Measurements from ENCODE around the gene CYP21A2.
A peak's percentile ranks its signal among the peaks of the same experiment; 100 is the strongest.
"Not testable (repeated sequence)": the region's sequence is repeated elsewhere in the genome, so short reads cannot be mapped to it uniquely, and the experiment has no call there.

Gene CYP21A2

GRCh38 chr6:32053314-32053713, 15.1 kb downstream of the CYP21A2 start:
- H3K9me3 ChIP-seq (ENCODE audit: control insufficient read depth, low read length); H2BK5ac ChIP-seq (ENCODE audit: low read depth, low read length, poor library complexity, severe bottlenecking); H3K4ac ChIP-seq (ENCODE audit: low read depth in 1 of 2, low read length in 2 of 2); H3K27ac ChIP-seq (ENCODE audit: low read length, poor library complexity, severe bottlenecking); H3K4me2 ChIP-seq (ENCODE audit: low read length, poor library complexity, severe bottlenecking); H2AFZ ChIP-seq (ENCODE audit: low read depth, low read length); H3K14ac ChIP-seq (ENCODE audit: low read length in 2 of 2); H4K91ac ChIP-seq (ENCODE audit: low read length); H2BK12ac ChIP-seq (ENCODE audit: low read length in 2 of 2); H3K23ac ChIP-seq (ENCODE audit: low read length in 2 of 2); H3K4me3 ChIP-seq (ENCODE audit: insufficient read depth in 1 of 2, low read depth in 1 of 2, low read length in 2 of 2); H2BK120ac ChIP-seq (ENCODE audit: low read depth, low read length); H3K4me1 ChIP-seq (ENCODE audit: control insufficient read depth, insufficient read depth, low read depth, low read length); H3K79me1 ChIP-seq (replicated peaks; ENCODE audit: low read length, poor library complexity, severe bottlenecking); H3K9ac ChIP-seq (ENCODE audit: low read length); H4K8ac ChIP-seq (ENCODE audit: low read length); H2BK15ac ChIP-seq (ENCODE audit: low read depth, poor library complexity, severe bottlenecking); H2AK5ac ChIP-seq (ENCODE audit: low read length, severe bottlenecking); DNase-seq; H3K18ac ChIP-seq (ENCODE audit: low read depth in 1 of 2, low read length in 2 of 2): not testable (repeated sequence)
- Histone ChIP-seq H3K27me3 (ENCODE audit: control insufficient read depth in 1 of 2, insufficient read depth in 1 of 2, low read length in 2 of 2) (peaks cover 0 to 53% of the 10 kb centered on the region in 2 experiments), H3K36me3 (ENCODE audit: control insufficient read depth in 1 of 2, insufficient read depth in 2 of 2, low read depth in 1 of 2, low read length in 2 of 2) (peaks cover 3 to 77% of the 10 kb centered on the region in 2 experiments)
- 93% methylated on average over 11 of the region's 13 CpGs for WGBS

GRCh38 chr6:32055756-32056155, 17.5 kb downstream of the CYP21A2 start:
- H2BK120ac ChIP-seq (ENCODE audit: low read depth, low read length); H4K8ac ChIP-seq (ENCODE audit: low read length); H3K23ac ChIP-seq (ENCODE audit: low read length in 2 of 2); DNase-seq; H2AK5ac ChIP-seq (ENCODE audit: low read length, severe bottlenecking); H4K91ac ChIP-seq (ENCODE audit: low read length); H3K18ac ChIP-seq (ENCODE audit: low read depth in 1 of 2, low read length in 2 of 2); H2AFZ ChIP-seq (ENCODE audit: low read depth, low read length); H3K79me1 ChIP-seq (replicated peaks; ENCODE audit: low read length, poor library complexity, severe bottlenecking); H3K4me3 ChIP-seq (ENCODE audit: insufficient read depth in 1 of 2, low read depth in 1 of 2, low read length in 2 of 2); H3K4ac ChIP-seq (ENCODE audit: low read depth in 1 of 2, low read length in 2 of 2); H3K27ac ChIP-seq (ENCODE audit: low read length, poor library complexity, severe bottlenecking); H2BK5ac ChIP-seq (ENCODE audit: low read depth, low read length, poor library complexity, severe bottlenecking); H2BK15ac ChIP-seq (ENCODE audit: low read depth, poor library complexity, severe bottlenecking); H3K9ac ChIP-seq (ENCODE audit: low read length); H3K14ac ChIP-seq (ENCODE audit: low read length in 2 of 2); H3K4me1 ChIP-seq (ENCODE audit: control insufficient read depth, insufficient read depth, low read depth, low read length); H3K4me2 ChIP-seq (ENCODE audit: low read length, poor library complexity, severe bottlenecking); H3K9me3 ChIP-seq (ENCODE audit: control insufficient read depth, low read length); H2BK12ac ChIP-seq (ENCODE audit: low read length in 2 of 2): not testable (repeated sequence)
- peaks cover 0 to 81% of the 10 kb centered on the region in 2 experiments for H3K36me3 ChIP-seq (ENCODE audit: control insufficient read depth in 1 of 2, insufficient read depth in 2 of 2, low read depth in 1 of 2, low read length in 2 of 2)
- H3K27me3 ChIP-seq (ENCODE audit: control insufficient read depth in 1 of 2, insufficient read depth in 1 of 2, low read length in 2 of 2) = peaks cover 0 to 56% of the 10 kb centered on the region in 2 experiments
- 95% methylated on average over 16 of the region's 21 CpGs for WGBS

DNA sequence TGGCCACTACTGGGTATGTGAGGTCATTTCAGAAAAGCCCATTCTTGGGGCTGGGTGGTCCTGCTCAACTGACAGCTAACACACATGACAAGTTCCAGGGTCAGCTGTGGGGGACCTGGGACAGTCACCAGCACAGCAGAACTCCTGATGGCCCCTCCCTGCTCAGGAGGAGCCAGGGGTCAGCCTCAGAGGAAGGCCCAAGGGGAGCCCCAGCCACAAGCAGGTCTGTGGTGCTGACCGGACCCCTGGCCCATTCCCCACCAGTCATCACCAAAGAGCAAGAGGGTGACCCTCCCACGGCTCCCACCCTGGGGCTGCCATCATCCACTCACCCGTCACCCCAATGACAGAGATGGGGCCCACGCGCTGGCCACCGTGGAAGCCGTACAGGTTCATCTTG, 18.0 kb downstream of the CYP21A2 start:
- Histone ChIP-seq H2BK5ac (ENCODE audit: low read depth, low read length, poor library complexity, severe bottlenecking) (no peak overlapping the region), H3K18ac (ENCODE audit: low read depth in 1 of 2, low read length in 2 of 2) (no peak overlapping the region), H2BK120ac (ENCODE audit: low read depth, low read length) (no peak overlapping the region), H3K23ac (ENCODE audit: low read length in 2 of 2) (no peak overlapping the region), H3K4ac (ENCODE audit: low read depth in 1 of 2, low read length in 2 of 2) (no peak overlapping the region), H3K36me3 (ENCODE audit: control insufficient read depth in 1 of 2, insufficient read depth in 2 of 2, low read depth in 1 of 2, low read length in 2 of 2) (peaks cover 0 to 81% of the 10 kb centered on the region in 2 experiments), H3K27me3 (ENCODE audit: control insufficient read depth in 1 of 2, insufficient read depth in 1 of 2, low read length in 2 of 2) (peaks cover 0 to 51% of the 10 kb centered on the region in 2 experiments), H2BK15ac (ENCODE audit: low read depth, poor library complexity, severe bottlenecking) (no peak overlapping the region), H4K91ac (ENCODE audit: low read length) (no peak overlapping the region), H3K14ac (ENCODE audit: low read length in 2 of 2) (no peak overlapping the region), H3K9ac (ENCODE audit: low read length) (no peak overlapping the region), H3K27ac (ENCODE audit: low read length, poor library complexity, severe bottlenecking) (no peak overlapping the region), H2BK12ac (ENCODE audit: low read length in 2 of 2) (no peak overlapping the region), H2AK5ac (ENCODE audit: low read length, severe bottlenecking) (no peak overlapping the region), H3K4me1 (ENCODE audit: control insufficient read depth, insufficient read depth, low read depth, low read length) (no peaks in the 10 kb centered on the region), H3K4me2 (ENCODE audit: low read length, poor library complexity, severe bottlenecking) (no peak overlapping the region), H3K4me3 (ENCODE audit: insufficient read depth in 1 of 2, low read depth in 1 of 2, low read length in 2 of 2) (no peak overlapping the region), H4K8ac (ENCODE audit: low read length) (no peak overlapping the region), H3K79me1 (replicated peaks; ENCODE audit: low read length, poor library complexity, severe bottlenecking) (no peaks in the 10 kb centered on the region), H2AFZ (ENCODE audit: low read depth, low read length) (no peak overlapping the region), H3K9me3 (ENCODE audit: control insufficient read depth, low read length) (no peaks in the 10 kb centered on the region)
- no peak for DNase-seq
- 87% methylated on average over 7 of the region's 7 CpGs for WGBS

- Histone ChIP-seq H3K4me2 (ENCODE audit: low read length, poor library complexity, severe bottlenecking) (no peak overlapping the region), H2BK120ac (ENCODE audit: low read depth, low read length) (no peak overlapping the region), H3K79me1 (replicated peaks; ENCODE audit: low read length, poor library complexity, severe bottlenecking) (no peaks in the 10 kb centered on the region), H3K4ac (ENCODE audit: low read depth in 1 of 2, low read length in 2 of 2) (no peak overlapping the region), H2BK15ac (ENCODE audit: low read depth, poor library complexity, severe bottlenecking) (no peak overlapping the region), H4K8ac (ENCODE audit: low read length) (no peak overlapping the region), H3K9ac (ENCODE audit: low read length) (peak overlapping the region; percentile 41), H3K4me1 (ENCODE audit: control insufficient read depth, insufficient read depth, low read depth, low read length) (no peaks in the 10 kb centered on the region), H2BK5ac (ENCODE audit: low read depth, low read length, poor library complexity, severe bottlenecking) (no peak overlapping the region), H3K23ac (ENCODE audit: low read length in 2 of 2) (no peak overlapping the region), H3K27me3 (ENCODE audit: control insufficient read depth in 1 of 2, insufficient read depth in 1 of 2, low read length in 2 of 2) (peaks cover 0 to 43% of the 10 kb centered on the region in 2 experiments), H3K14ac (ENCODE audit: low read length in 2 of 2) (no peak overlapping the region), H3K4me3 (ENCODE audit: insufficient read depth in 1 of 2, low read depth in 1 of 2, low read length in 2 of 2) (no peak overlapping the region), H3K36me3 (ENCODE audit: control insufficient read depth in 1 of 2, insufficient read depth in 2 of 2, low read depth in 1 of 2, low read length in 2 of 2) (peaks cover 0 to 79% of the 10 kb centered on the region in 2 experiments), H2AFZ (ENCODE audit: low read depth, low read length) (no peak overlapping the region), H3K18ac (ENCODE audit: low read depth in 1 of 2, low read length in 2 of 2) (no peak overlapping the region), H4K91ac (ENCODE audit: low read length) (no peak overlapping the region), H3K9me3 (ENCODE audit: control insufficient read depth, low read length) (no peaks in the 10 kb centered on the region), H3K27ac (ENCODE audit: low read length, poor library complexity, severe bottlenecking) (no peak overlapping the region), H2BK12ac (ENCODE audit: low read length in 2 of 2) (no peak overlapping the region), H2AK5ac (ENCODE audit: low read length, severe bottlenecking) (no peak overlapping the region)
- 90% methylated on average over 17 of the region's 17 CpGs for WGBS
- no peak for DNase-seq
These were observed 19.8 kb downstream of the CYP21A2 start for GRCh38 chr6:32057966-32058365.

Measured in mesenchymal stem cell (in vitro differentiated cells and primary cell).